GM18508 (cell line): ENCODE data around the gene SDHAF4.
"Not testable (repeated sequence)": the region's sequence is repeated elsewhere in the genome, so short reads cannot be mapped to it uniquely, and the experiment has no call there.

Source experiments
- ATAC-seq: cut with Tn5 transposase; IDR thresholded peaks from one replicate; pipeline ENCODE4 v1.9.1; 2021; ENCODE audit warnings: moderate number of reproducible peaks; ENCODE audit not compliant: insufficient read depth, unreplicated experiment

SDHAF4 gene

DNA sequence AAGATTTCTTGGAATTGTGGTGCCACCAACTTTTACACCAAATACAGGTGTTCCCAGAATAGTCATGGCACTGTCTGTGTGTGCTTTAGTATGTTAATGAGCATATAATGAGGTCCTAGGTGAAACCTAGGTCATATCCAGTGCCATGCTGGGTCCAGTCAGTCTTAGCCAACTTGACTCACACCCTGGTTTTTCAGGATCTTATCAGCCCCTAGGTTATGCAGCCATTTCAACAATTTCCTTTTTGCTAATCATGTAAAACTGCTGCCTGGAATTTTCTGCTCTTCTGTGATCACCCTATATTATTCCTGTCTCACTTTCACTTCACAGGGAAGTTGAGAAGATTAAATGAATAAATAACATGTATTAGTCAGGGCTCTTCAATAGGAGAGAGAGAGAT, 23.7 kb downstream of the SDHAF4 start:
- no peak for ATAC-seq

GRCh38 chr6:70592391-70593117, 25.8 kb downstream of the SDHAF4 start:
- ATAC-seq: no peak

- no peak for ATAC-seq
These were observed 26.4 kb downstream of the SDHAF4 start for GRCh38 chr6:70593118-70593486.

- no peak for ATAC-seq
These were observed 32.5 kb downstream of the SDHAF4 start for GRCh38 chr6:70599187-70599586.

DNA sequence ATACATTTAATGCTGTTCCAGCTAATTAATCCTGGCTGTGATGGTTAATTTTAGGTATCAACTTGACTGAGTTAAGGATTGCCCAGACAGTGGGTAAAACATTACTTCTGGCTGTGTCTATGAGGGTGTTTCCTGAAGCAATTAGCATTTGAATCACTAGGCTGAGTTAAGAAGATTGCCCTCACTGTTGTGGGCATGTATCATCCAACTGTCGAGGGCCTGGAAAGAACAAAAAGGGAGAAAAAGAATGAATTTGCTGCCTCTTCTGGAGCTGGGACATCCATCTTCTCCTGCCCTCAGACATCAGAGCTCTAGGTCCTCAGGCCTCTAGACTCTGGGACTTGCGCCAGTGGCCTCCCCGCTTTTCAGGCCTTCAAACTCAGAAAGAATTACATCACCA, 34.3 kb downstream of the SDHAF4 start:
- ATAC-seq: no peak

GRCh38 chr6:70604254-70604653, 37.5 kb downstream of the SDHAF4 start:
- no peak for ATAC-seq

DNA sequence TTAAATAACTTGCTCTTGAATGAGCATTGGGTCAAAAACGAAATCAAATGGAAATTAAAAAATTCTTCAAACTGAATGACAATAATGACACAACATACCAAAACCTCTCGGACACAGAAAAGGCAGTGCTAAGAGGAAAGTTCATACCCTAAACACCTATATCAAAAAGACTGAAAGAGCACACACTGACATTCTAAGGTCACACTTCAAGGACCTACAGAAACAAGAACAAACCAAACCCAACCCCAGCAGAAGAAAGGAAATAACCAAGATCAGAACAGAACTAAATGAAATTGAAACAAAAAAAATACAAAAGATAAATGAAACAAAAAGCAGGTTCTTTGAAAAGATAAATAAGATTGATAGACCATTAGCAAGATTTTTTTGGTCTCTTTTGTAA, 40.6 kb downstream of the SDHAF4 start:
- not testable (repeated sequence) for ATAC-seq

- not testable (repeated sequence) for ATAC-seq
These were observed 42.5 kb downstream of the SDHAF4 start for GRCh38 chr6:70609181-70609580.

- ATAC-seq: no peak
These were observed 50.1 kb downstream of the SDHAF4 start for GRCh38 chr6:70616728-70617260.

GRCh38 chr6:70620746-70621145, 54.0 kb downstream of the SDHAF4 start:
- ATAC-seq: no peak

- no peak for ATAC-seq
These were observed 55.7 kb downstream of the SDHAF4 start for GRCh38 chr6:70622461-70622860.

DNA sequence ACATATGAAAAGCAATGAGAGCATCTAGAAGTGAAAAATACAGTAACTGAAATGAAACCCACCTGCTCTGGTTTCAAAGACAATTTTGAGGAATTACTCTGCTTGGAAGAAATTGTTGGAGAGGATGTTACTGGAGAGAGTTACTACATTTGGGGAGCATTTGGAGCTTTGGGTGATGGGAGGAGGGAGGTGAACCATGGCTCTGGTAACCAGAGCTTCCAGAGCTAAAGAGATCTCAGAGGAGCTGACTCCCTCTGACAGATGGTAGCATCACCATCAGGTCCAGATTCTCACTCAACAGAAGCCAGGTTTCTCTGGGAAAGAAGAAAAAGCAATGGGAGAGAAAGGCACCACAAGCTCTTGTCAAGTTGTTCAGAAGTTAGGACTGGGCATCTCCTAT, 58.7 kb downstream of the SDHAF4 start:
- no peak for ATAC-seq

- ATAC-seq: no peak
These were observed 60.9 kb downstream of the SDHAF4 start for GRCh38 chr6:70627500-70628254.

GRCh38 chr6:70629929-70630328, 63.2 kb downstream of the SDHAF4 start:
- ATAC-seq: no peak

- ATAC-seq: no peak
These were observed 67.1 kb downstream of the SDHAF4 start for GRCh38 chr6:70633870-70634269.

DNA sequence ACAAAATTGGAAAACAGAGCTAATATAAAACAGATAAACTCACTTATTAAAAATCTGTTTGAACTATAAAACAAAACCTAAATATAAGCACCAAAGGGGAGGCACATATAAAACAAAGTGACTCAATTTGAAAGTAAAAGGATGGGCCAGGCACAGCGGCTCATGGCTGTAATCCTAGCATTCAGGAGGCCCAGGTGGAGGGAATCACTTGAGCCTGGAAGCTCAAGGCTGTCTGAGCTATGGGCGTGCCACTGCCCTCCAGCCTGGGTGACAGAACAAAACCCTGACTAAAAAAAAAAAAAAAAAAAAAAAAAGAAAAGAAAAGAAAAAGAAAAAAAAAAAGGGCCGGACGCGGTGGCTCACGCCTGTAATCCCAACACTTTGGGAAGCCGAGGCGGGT, 69.9 kb downstream of the SDHAF4 start:
- ATAC-seq: no peak

DNA sequence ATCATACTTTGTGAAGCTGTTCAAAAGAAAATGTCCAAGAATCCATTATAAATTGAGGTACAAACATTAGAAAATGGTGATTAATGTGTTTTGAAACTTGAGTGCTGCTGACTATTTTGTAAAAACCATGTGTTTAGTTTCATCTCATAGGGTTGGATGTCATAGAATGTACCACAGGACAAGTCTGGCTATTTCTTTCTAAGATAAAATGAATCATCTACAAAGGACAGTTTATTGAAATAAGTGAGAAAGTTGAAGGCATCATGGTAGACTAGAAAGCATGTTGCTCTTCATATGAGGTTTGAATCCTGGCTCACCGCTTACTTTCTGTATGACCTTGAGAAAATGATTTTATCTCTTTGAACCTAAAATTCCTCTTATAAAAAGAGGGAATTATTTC, 71.7 kb downstream of the SDHAF4 start:
- ATAC-seq: no peak
